Middle frontal gyrus (tissue), 1 donor: ENCODE results near the gene ECE2.

Experiments
- DNase-seq: peaks from one replicate; pipeline ENCODE4 v3.0.0-alpha.2; 2015; ENCODE audit warnings: low spot score; ENCODE audit errors: extremely low spot score

Gene ECE2

GRCh38 chr3:184275961-184276910, at the start of gene ECE2:
TSS of gene ECE2 (plus strand) at chr3:184276022. CDS start at chr3:184276154, 132 bp downstream.
- DNase-seq = no peak

GRCh38 chr3:184227481-184227935, 48.3 kb upstream of the ECE2 start:
- no peak for DNase-seq

- no peak for DNase-seq
These were observed 47.3 kb upstream of the ECE2 start for GRCh38 chr3:184228376-184229137.

- DNase-seq = peak; percentile 36
These were observed 46.3 kb upstream of the ECE2 start, which contains the start of gene VWA5B2 for GRCh38 chr3:184229394-184230080. TSS of gene VWA5B2 (plus strand) at chr3:184229585. CDS start at chr3:184230529, 944 bp downstream.

- DNase-seq = no peak
These were observed 45.7 kb upstream of the ECE2 start for GRCh38 chr3:184230081-184230602.

- no peak for DNase-seq
These were observed 45.0 kb upstream of the ECE2 start for GRCh38 chr3:184230603-184231528.

GRCh38 chr3:184231671-184232070, 44.2 kb upstream of the ECE2 start:
- DNase-seq = no peak

GRCh38 chr3:184233127-184233843, 42.5 kb upstream of the ECE2 start:
- DNase-seq = no peak

- no peak for DNase-seq
These were observed 41.6 kb upstream of the ECE2 start for GRCh38 chr3:184234224-184234623.

- no peak for DNase-seq
These were observed 41.0 kb upstream of the ECE2 start for GRCh38 chr3:184234671-184235380.

GRCh38 chr3:184235381-184236032, 40.3 kb upstream of the ECE2 start:
- DNase-seq = no peak

- no peak for DNase-seq
These were observed 39.8 kb upstream of the ECE2 start for GRCh38 chr3:184236033-184236410.

GRCh38 chr3:184236636-184237035, 39.2 kb upstream of the ECE2 start:
- no peak for DNase-seq

GRCh38 chr3:184237211-184237610, 38.6 kb upstream of the ECE2 start:
- DNase-seq = no peak

GRCh38 chr3:184237807-184238206, 38.0 kb upstream of the ECE2 start:
- DNase-seq = no peak

GRCh38 chr3:184238246-184238818, 37.5 kb upstream of the ECE2 start:
- DNase-seq = no peak

GRCh38 chr3:184239221-184239620, 36.6 kb upstream of the ECE2 start:
- DNase-seq = no peak

GRCh38 chr3:184239708-184240107, 36.1 kb upstream of the ECE2 start:
- no peak for DNase-seq
